ENCODE results near the gene DNAI2.
A peak's percentile ranks its signal among the peaks of the same experiment; 100 is the strongest.

Gene DNAI2

DNA sequence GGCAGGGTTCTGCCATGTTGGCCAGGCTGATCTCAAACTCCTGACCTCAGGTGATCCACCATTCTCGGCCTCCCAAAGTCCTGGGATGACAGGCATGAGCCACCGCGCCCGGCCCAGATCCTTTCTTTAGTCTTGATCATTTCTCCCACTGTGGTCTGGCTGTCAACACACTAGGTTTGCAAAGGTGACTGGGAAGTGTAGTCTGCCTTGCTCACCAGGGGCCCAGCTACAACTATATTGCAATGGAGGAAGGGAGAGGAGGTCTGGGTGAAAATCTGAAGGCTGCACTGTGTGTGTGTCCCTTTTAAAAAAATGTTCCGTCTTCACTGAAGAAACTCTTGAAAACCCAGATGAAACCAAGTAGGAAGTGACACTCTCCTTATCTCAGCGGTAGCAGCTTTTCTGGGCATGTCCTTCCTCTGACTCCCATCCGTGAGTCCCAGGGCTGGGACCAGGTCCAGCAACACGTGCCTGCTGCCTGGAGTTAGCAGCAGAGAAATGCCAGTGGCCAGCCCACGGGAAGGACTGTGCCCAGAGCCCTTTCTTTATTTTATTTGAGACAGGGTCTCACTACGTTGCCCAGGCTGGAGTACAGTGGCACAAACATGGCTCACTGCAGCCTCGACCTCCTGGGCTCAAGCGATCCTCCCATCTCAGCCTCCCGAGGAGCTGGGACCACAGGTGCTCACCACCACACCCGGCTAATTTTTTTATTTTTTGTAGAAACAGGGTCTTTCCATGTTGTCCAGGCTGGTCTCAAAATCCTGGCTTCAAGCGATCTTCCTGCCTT lies 34.1 kb downstream of the DNAI2 start:
- no peak for DNase-seq (ENCODE audit: low spot score)

DNA sequence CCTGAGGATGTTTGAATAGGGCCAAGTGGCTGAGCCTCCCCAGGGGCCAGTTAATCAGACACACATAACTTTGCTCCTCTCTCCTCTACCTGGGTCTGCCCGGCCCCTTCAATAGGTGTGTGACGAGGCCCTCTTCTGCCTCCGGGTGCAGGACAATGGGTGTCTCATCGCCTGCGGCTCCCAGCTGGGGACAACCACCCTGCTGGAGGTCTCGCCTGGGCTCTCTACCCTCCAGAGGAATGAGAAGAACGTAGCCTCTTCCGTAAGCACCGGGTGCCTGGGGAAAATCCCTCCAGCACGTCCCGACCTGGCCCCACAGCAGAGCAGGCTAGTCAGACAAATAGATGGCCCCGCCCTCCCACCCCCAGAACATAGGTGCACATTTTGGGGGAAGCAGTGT lies 35.9 kb downstream of the DNAI2 start:
- no peak for DNase-seq (ENCODE audit: low spot score)

DNA sequence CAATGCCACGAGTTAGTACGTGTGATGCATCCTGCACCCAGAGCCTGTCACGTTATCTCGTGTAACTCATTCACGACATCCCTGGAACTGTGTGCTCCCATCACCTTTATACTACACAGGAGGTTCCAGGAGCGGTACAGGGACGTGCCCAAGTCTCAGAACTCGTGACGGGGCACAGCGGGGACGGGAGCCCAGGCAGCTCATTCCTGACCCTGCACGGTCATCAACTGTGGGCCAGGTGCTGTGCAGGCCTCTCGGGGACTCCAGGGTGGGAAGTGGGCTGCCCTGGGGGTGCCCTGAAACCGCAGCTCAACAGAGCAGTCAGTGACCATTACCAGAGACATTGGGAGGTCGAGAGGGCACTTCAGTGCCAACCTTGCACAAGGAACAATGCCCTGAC lies 40.8 kb downstream of the DNAI2 start:
- DNase-seq (ENCODE audit: low spot score), result no peak

DNA sequence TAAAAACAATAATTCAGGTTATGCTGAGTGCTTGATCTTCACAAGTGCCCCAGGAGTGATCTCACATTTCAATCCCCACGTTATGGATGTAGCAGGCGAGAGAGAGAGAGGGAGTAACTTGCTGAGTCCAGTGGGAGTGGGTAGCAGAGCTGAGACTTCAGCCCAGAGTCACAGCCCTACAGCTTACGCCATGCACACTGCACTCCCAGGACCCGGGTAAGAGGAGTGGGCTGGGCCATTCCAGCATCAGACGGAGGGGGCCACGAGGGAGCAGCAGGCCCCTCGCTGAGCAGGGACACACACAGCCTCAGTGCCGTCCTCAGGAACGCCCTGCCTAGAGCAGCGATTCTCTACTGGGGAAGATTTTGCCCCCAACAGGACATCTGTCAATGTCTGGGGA lies 42.2 kb downstream of the DNAI2 start:
- DNase-seq (ENCODE audit: low spot score), result no peak

DNA sequence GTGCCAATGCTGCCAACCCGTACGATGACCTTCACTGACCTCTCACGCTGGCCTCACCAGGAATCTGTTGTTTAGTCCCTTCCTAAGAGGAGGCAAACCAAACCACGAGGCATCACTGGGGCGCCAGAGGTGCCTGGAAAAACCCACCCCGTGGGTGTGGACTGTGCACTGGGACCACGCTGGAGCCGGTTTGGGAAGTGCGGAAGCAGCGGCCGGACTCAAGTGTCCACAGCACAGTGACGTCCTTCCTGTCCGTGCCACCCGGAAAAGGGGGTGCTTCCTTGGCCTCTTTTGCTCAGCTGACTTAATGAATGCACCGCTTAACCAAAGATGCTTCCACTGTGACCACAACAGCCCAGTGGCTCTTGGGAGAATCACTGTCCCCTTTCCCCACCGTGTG lies 43.0 kb downstream of the DNAI2 start:
- no peak for DNase-seq (ENCODE audit: low spot score)

DNA sequence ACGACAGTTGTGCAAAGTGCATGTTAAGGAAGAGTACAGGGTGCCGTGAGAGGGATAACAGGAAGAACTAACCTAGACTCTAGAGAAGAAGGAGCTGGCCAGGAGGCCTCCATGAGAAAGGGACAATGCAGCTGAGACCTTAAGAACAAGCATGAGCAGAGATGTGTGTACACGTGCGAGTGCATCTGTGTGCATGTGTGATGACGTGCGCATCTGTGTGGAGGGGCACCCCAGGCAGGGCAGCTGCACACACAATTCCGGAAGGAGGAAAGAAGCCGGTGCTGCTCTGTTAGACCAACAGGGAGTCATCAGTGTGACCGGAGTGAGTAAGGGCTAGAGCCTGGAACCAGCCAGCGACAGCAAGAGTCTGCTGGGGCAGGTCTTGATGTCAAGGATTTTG lies 44.4 kb downstream of the DNAI2 start:
- no peak for DNase-seq (ENCODE audit: low spot score)

DNA sequence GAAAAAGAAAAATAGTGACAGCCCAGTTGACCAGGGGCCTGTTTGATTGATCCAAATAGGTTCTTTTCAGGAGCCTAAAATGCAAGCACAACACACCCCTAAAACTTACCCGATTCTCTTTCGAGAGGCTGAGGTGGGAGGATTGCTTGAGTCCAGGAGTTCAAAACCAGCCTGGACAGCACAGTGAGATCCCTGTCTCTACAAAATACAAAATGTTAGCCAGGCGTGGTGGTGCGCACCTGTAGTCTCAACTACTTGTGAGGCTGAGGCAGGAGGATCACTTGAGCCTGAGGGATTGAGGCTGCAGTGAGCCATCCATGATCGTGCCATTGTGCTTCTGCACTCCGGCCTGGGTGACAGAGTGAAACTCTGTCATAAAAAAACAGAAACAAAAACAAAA lies 50.5 kb downstream of the DNAI2 start:
- DNase-seq (ENCODE audit: low spot score), result no peak

DNA sequence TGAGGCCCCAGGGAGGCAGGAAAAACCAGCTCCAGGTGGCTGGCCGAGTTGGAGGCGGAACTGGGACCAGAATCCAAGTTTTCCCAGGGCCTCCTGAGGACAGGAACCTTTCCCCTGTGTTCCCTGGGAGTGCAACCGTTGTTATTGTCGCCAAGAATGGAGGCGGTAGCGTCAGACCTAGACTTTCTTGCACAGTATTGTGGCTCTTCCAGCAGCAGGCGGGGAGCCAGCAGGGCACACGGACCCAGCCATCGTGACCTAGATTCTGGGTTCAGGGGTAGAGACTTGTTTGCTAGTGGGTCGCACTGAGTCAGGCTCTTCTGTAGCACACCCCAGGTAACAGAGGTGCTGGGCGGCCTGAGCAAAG lies 51.3 kb downstream of the DNAI2 start:
- no peak for DNase-seq (ENCODE audit: low spot score)

DNA sequence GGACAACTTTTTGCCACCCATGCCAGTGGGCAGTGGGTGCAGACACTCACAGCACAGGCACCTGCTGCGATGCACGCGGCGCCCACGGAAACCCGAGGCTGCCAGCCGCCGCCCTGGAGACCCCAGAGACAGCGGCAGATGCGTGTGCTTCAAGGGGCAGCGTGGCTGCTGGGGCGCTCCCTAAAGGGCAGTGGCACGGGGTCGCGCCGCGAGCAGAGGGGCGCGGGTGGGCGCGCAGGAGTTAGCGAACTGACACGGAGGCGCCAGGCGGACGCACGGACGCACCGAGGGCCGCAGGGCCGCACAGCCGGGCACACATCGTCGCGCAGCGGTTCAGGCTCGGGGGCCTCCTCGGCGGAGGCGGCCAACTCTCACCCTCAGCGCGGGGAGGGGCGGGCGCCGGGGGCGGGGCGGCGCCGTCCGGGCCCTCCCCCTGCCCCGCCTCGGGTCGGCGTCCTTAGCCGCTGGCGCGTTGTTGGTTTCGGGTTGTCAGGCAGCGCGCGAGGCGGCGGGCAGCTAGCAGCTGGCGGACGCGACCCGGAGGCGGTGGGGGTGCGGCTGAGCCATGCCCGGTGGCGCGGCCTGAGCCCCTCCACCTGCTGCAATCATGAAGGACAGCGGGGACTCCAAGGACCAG lies 51.8 kb downstream of the DNAI2 start, which contains the start of gene KIF19:
Gene KIF19 (plus strand): TSS at position 484 of the 637 bp plus-strand sequence. CDS start 124 bp downstream, at position 608.
- DNase-seq (ENCODE audit: low spot score), result peak; percentile 52

DNA sequence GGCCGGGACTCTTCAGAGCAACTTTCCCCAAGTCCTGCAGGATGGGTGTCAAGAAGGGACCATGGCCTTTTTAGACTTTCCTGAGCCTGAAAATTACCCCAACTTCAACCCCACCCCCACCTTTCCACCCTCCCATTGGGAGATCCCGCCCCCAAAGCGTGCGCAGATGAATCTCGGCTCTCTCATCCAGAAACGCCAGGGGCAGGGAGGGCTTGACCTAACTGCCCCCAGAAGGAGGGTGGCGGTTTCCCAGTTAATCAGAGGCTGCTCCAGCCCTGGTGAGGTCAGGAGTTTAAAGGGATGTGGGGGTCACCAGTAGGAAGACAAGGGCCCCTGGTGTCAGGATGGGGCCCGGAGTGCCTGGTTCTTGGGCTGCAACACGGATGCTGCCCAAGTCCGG lies 52.5 kb downstream of the DNAI2 start:
- DNase-seq (ENCODE audit: low spot score), result no peak

DNA sequence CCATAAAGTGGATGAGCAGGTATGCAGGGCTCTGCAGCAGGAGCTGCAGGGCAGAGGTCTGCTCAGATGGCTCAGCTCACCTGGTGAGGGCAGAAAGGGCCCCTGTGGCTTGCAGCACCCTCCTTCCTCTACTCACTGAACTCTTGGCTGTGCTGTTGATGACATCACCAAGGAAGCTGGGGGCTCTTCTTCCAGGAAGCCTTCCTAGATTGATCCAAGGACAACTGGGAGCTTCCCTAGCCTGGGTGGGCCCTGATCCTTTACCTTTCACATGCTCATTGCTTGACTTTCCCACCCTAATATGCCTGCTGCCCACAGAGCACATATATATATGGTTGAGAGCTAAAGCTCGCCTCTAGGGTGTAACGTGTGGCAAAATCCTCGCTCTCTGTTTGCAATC lies 54.5 kb downstream of the DNAI2 start:
- no peak for DNase-seq (ENCODE audit: low spot score)

DNA sequence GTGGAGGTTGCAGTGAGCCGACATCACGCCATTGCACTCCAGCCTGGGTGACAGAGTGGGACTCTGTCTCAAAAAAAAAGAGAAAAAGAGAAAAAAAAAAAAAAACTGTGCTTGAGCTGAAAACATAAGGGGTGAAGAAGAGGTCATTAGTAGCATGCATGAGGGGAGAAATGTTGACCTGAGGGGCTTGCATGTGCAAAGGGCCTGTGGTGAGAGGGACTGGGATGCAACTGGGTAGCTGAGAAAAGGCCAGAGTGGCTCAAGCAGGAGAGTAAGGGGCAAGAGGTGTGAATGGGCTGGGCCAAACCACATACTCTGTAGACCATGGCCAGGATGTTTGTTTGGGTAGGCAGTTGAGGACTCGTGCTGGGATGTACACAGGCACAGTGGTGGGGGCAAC lies 55.3 kb downstream of the DNAI2 start:
- no peak for DNase-seq (ENCODE audit: low spot score)

DNA sequence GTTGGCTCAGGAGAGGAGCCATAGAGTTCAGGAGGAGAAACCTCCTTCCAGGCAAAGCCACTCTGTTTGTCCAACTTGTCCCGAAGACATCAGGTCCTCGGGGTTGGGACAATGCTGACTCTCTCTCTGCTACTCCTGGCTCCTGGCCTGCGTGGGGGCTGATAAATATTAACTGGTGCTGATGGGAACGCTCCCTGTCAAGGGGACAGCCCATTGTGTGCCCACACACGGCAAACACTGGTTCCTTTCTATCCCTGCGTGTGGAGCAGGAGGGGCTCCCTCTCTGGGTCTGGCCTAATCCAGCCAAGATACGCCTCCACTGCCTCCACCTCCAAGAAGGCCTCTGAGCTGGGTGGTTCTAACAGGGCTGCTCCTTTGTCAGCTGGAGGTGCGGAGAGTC lies 56.4 kb downstream of the DNAI2 start:
- no peak for DNase-seq (ENCODE audit: low spot score)

DNA sequence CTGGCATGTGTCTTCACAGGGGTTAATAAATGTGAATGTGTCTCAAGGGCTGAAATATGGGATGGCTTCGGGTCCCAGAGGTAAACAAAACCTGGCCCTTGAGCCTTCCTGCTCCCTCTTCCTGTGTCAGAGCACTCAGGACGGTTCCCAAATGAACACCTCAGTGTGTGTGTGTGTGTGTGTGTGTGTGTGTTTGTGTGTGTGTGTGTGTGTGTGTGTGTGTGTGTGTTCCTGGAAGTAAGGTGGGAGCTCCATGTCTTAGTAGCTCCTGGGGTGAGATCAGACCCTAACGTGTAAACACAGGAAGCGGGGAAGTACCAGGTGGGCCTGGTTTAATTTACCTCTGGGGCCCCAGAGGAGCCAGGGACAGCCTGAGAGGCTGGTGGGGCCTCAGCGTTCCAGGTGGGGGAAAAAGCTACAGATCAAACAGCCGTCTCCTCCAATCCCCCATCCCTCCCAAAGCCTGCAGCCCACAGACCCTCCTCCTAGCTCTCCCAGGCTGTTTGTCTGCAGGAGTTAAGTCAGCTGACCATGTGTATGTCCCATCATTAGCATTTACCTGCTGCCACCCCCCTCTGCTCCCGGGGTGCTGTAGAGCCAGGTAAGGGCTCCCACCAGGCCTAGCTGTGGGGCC lies 58.1 kb downstream of the DNAI2 start:
- DNase-seq (ENCODE audit: low spot score), result no peak

DNA sequence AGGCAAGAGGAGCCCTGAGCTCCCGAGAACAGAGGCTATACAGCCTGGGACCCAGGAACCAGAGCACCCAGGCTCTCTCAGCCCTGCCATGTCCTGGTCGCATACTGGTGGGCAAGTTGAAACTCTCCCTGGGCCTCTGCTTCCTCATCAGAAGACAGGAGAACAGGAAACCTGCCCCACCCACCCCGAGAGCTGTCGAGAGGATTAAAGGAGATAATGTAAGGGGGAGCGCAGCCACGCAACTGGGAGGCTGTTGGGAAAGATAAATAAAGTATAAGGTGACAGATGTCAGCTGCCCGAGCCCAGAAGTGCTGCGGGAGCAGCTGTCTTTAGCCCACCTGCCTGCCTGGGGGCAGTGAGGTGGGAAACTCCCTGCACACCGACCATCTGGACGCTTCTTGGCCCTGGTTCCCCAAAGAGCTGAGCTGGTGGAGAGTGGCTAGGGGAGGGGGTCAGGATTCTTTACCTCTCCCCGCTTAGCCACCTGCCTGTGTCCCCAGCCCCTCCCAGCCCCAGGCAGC lies 58.8 kb downstream of the DNAI2 start:
- no peak for DNase-seq (ENCODE audit: low spot score)

DNA sequence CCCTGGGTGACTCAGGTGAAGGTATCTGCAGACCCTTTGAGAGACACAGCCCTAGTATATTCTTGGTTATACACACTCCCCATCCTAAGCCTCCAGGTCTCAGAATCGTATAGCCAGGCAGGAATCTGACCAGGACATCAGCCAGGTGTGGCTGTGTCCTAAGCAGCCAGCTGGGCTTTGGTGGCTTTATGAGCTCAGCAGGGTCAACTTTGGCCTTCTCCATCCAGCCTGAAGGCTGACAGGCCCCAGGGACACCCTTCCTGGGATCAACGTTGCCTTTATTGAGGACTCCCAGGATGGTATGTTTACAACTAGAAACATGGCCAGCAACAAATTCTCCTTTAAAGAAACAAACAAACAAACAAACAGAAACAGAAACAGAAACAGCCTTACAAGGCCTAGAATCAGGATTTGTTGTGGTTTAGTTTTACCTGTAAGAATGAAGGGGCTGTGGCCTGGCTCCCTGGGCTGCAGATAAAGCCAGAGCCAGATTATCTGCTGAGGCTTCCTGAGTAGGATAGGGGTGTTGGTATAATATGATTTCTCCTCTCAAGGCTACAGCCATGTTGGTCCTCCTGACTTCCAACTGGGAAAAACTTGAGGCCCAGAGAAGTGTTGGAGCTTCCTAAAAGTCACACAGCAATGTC lies 60.5 kb downstream of the DNAI2 start:
- no peak for DNase-seq (ENCODE audit: low spot score)

DNA sequence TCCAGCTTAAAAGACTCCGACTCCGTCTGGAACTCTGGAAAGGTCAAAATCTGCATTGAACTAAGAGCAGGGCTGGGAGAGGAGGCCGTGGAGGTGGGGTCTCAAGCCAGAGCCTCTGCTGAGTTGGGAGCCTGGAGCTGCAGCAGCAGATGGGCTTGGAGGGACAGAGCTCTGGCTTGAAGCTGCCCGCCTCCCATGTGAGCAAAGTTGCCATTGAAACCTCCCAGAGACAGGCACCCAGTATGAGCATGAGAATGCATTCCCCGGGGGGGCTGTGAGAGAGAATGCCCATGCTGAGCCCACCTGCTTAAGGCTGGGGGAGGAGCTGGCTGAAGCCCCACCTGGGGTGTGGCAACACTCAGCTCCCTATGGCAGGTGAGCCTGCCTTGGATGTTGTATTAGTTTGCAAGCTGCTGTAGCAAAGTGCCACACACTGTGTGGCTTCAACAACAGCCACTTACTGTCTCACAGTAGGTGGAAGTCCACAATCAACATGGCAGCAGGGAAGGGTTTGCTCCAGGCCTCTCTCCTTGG lies 61.6 kb downstream of the DNAI2 start:
- DNase-seq (ENCODE audit: low spot score), result no peak

DNA sequence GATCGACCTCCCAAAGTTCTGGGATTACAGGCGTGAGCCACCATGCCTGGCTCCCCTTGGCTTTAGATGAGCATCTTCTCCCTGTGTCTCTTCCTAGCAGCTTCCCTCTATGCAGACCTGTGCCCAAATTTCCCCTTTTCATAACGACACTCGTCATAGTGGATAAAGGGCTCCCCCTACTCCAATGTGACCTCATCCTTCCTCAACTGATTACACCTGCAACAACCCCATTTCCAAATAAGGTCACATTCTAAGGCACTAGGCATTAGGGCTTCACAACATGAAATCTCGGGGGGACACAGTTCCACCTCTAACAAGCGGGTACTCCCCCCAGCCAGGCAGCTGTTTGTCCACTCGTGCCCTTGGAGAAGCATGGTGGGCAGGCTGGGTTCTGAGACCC lies 62.3 kb downstream of the DNAI2 start:
- DNase-seq (ENCODE audit: low spot score), result no peak

DNA sequence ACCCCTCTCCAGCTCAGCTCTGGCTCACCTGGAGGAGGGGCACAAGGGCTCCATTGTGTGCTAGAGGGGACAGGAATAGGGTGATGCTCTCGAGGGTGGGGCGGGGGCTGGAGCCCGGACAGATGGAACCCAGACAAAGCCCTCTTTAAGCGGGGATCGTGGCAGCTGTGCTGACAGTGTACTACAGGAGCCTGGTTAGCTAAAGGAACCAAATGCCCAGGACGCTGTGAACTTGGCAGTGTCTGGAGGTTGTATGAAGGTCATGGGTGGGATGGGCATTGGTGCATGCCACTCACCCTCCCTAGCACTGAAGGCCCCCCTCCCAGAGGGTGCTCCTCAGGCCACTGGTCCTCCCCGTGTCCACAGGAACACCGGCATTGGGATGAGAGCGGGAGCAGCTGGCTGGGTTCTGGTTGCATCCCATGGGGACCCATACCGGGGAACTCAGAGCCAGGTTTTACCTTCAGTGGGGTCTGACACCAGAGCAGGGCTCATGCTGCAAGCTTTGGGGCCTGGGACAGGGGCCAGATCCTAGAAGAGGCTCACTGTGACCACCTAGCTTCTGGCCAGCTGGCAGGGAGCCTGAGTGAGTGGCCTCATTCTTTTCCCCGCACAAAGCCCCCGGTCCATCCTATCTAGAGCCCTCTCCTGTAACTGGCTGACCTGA lies 63.9 kb downstream of the DNAI2 start:
- no peak for DNase-seq (ENCODE audit: low spot score)

DNA sequence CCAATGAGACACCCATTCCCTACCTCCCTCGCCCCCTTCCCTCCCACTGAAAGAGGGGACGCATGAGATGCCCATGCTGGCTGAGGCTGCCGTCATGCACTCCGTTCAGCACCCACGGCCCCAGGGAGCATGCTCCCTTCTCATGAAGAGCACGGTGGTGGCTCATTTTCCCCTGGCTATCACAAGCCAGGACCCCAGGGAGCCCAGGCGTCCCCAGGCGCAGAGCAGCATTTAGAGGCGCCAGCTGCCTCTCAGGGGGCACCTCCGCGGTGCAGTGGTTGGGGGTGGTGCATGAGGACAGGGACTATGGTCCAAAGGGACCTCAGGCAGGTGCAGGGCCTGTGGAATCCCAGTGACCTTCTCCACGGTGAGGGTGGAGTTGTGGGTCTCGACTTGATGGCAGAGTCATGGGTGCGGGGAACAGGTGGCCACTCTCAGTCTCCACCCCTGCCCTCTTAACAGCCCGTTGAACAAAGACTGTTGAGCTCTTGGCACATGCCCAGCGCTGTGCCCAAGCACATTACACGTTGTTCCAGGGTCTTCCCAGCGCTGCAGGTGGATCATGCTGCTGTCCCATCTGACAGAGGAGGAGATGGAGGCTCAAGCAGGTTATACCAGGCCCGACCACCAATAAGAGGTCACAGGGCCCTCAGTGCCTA lies 65.6 kb downstream of the DNAI2 start:
- no peak for DNase-seq (ENCODE audit: low spot score)

DNA sequence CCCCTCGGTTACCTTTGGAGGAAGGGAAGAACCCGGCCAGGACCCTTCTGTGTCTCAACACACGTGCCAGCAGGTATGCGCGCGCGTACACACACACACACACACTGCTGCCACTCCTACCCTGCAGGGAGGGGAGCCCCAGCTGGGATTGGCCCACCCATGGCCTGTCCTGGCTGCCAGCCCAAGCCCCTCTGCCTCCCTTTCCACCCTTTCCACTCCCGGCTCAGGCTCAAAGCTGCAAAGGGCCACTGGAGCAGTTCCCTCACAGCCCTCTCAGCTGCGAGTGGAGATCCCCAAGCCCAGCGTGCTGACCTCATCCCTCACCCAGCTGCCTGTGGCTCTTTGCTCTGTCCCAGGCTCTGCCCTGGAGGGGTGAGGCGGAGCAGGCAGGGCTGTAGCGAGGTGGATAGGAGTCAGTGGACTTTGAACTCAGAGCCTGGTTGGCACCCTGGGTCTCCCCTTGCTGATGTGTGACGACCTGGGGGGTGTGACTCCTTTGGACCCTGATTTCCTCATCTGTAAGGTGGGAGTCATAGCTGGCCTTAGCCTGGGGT lies 66.5 kb downstream of the DNAI2 start:
- DNase-seq (ENCODE audit: low spot score), result no peak
